ENCODE measurements around the gene TTC33. TPM values are rescaled to one million over a fixed set of nuclear protein-coding genes. Genes with fewer than 3 reads are reported as not detected.

TTC33 gene
- total and polyA plus RNA-seq, 2 of the 13 experiments (the other 11 are each of a cell fraction or from before 2014, with no cell fraction given), result 4.5 to 20.0 TPM

DNA sequence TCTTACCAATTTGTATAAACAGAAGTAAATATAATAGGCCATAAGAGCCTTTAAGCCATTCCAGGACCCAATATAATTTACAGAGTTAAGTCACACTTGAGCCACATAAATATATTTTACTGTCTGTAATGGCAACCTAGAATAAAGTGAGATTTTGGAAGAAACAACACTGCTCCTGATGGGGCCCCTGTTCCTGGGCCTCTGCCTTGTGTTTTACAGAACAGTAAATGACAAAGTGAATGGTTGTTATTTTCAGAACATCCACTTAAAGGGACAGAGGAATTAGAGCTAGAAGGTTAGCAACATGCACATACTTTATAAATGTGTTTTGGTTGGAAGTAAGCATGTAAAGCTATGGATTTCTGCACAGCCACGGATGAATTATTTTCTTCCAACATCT is 72.5 kb downstream of the TTC33 start (continued):
- TF ChIP-seq, protein P1, sequence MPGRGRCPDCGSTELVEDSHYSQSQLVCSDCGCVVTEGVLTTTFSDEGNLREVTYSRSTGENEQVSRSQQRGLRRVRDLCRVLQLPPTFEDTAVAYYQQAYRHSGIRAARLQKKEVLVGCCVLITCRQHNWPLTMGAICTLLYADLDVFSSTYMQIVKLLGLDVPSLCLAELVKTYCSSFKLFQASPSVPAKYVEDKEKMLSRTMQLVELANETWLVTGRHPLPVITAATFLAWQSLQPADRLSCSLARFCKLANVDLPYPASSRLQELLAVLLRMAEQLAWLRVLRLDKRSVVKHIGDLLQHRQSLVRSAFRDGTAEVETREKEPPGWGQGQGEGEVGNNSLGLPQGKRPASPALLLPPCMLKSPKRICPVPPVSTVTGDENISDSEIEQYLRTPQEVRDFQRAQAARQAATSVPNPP (CRISPR knock-in tag; IDR thresholded peaks at IDR 0.05), result no peak
- TF ChIP-seq ZNF883 (CRISPR knock-in tag; IDR thresholded peaks at IDR 0.05; ENCODE audit: not compliant biosample characterization) (no peak), SOX5 (CRISPR knock-in tag; IDR thresholded peaks at IDR 0.05; ENCODE audit: borderline replicate concordance) (no peak), GATA4 (IDR thresholded peaks at IDR 0.05; ENCODE audit: borderline replicate concordance, low read depth) (no peak)

DNA sequence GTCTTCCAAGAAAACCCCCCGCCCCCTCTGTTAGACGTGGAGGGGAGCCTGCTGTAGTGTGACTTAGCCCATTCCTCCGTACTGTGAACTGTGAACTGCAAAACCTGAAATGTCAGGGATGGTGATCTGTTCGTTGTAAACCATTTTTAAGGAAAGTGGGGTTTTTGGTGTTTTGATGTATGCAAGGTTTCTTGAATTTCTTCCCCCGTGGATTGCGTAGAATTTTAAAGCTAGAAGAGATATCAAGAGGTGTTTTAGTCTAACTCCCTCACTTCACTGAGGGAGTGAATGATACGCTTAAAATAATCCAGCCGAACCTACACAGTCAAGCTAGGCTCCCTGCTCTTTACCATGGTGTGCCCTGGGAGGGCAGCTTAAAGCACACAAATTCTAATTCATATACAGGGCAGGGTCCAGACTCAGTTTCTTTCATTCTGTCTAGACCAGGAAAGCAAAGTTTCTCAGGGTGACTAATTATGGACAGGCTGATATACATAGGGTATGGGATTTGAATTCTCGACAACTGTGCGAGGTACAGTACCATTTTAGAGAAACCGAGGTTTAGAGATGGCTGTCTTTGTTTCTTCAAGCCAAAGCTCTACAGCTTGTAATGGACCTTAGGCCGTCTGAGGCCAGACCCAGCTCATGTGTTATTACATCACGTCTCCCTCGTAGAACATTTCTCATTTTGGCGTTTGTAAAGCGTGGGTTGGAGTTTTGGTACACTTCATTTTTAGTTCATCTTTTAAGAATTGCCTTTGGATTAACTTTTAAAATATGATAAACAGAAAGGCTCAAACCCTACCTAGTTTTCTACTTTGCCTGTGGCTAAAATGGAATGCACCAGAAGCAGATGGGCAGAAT is 73.4 kb downstream of the TTC33 start:
- Histone ChIP-seq H3K36me3 (replicated peaks in 1 of 2; ENCODE audit: control insufficient read depth in 1 of 2, insufficient read depth in 2 of 2, low read length in 2 of 2) (no peaks in the 10 kb centered on the region), H2AFZ (ENCODE audit: low read length) (no peak overlapping the region), H3K4me3 (replicated peaks in 1 of 3; ENCODE audit: insufficient read depth in 1 of 3, low read depth in 2 of 3, low read length in 3 of 3) (no peak overlapping the region), H3K79me2 (ENCODE audit: insufficient read depth, low read length) (no peaks in the 10 kb centered on the region), H3K27me3 (ENCODE audit: control insufficient read depth in 1 of 2, insufficient read depth in 2 of 2, low read length in 2 of 2) (peaks cover 1 to 7% of the 10 kb centered on the region in 2 experiments; a peak in 2 of 5 replicates), H3K9ac (ENCODE audit: insufficient read depth, low read depth, low read length) (no peak overlapping the region), H4K20me1 (ENCODE audit: insufficient read depth, low read length) (no peaks in the 10 kb centered on the region), H3K4me2 (ENCODE audit: low read depth, low read length) (no peak overlapping the region), H3K9me3 (ENCODE audit: low read length) (no peaks in the 10 kb centered on the region), H3K4me1 (ENCODE audit: insufficient read depth, low read length) (peaks cover 12% of the 10 kb centered on the region; the same call in 1 of the 2 replicates), H3K27ac (ENCODE audit: extremely low read length, insufficient read depth, low read length) (no peak overlapping the region)
- FAIRE-seq (no peak), ATAC-seq (no peak), DNase-seq (ENCODE audit: low spot score) (no peak)
- TF ChIP-seq MIER2 (CRISPR knock-in tag; IDR thresholded peaks at IDR 0.05), result no peak
- POLR2A ChIA-PET, result no interaction called here
- 72% methylated on average over 16 of the region's 16 CpGs for WGBS (ENCODE audit: low lambda C conversion rate)
- no TSS peak for BruUV-seq (replicated peaks)
- intact Hi-C loops (cut with micrococcal nuclease; ENCODE audit: unreplicated experiment) (no loop called here), in situ Hi-C loops (cut with HindIII; ENCODE audit: extremely low pct_ligation_motif_present, low pct_unique_long_range_greater_than_20kb) (loop anchor here (10.0 to 25.0 kb wide), 2 partner anchors 968 to 1095 kb away; no protein-coding TSS in a partner anchor)
- CTCF ChIA-PET (ENCODE audit: low intra/inter-chr PET ratio, low total read pairs), result no interaction called here
